Activated CD4-positive, alpha-beta memory T cell treated with anti-CD3 and anti-CD28 coated beads for 36 hours (primary cell): Measurements from ENCODE around the gene EEF1AKMT3. TPM values are rescaled to one million over a fixed set of nuclear protein-coding genes. Genes with fewer than 3 reads are reported as not detected.

Source experiments
- CTCF ChIA-PET: fragments of 350-600 bp; sonication (Branson Sonifier 250); formaldehyde crosslinking; loops from one replicate; lab custom pipeline; 2021; ENCODE audit warnings: antibody characterized with exemption, inconsistent platforms; lab: Charles Lee
- POLR2A ChIA-PET: fragments of 350-600 bp; sonication (Branson Sonifier 250); formaldehyde crosslinking; loops from one replicate; lab custom pipeline; 2021; ENCODE audit warnings: antibody characterized with exemption; lab: Charles Lee
- DNase-seq: peaks from one replicate; pipeline ENCODE4 v3.0.0-alpha.2; 2020
- H3K27ac Mint-ChIP-seq: one replicate; pipeline ENCODE4 v1.8.0; 2021; ENCODE audit warnings: mixed read lengths
- H3K27me3 Mint-ChIP-seq: one replicate; pipeline ENCODE4 v1.8.0; 2021; ENCODE audit warnings: mixed read lengths
- H3K36me3 Mint-ChIP-seq: one replicate; pipeline ENCODE4 v1.8.0; 2021; ENCODE audit warnings: mixed read lengths
- H3K4me1 Mint-ChIP-seq: one replicate; pipeline ENCODE4 v1.8.0; 2021; ENCODE audit warnings: low read depth, mixed read lengths
- H3K4me3 Mint-ChIP-seq: one replicate; pipeline ENCODE4 v1.8.0; 2021; ENCODE audit warnings: mild to moderate bottlenecking, mixed read lengths
- H3K9me3 Mint-ChIP-seq: one replicate; pipeline ENCODE4 v1.8.0; 2021; ENCODE audit warnings: mixed read lengths
- intact Hi-C: fragments of 100-400 bp; cut with micrococcal nuclease; formaldehyde crosslinking; loops from one replicate; pipeline ENCODE4 v1.15.1; 2023
- total RNA-seq, 2 experiments: library from RNA; stranded (reverse); gene quantifications; one replicate each; pipeline ENCODE4 v1.2.3, GENCODE V29; 2021

EEF1AKMT3 gene
- total RNA-seq, 2 experiments from 2014 or later: 3.7 to 3.9 TPM

DNA sequence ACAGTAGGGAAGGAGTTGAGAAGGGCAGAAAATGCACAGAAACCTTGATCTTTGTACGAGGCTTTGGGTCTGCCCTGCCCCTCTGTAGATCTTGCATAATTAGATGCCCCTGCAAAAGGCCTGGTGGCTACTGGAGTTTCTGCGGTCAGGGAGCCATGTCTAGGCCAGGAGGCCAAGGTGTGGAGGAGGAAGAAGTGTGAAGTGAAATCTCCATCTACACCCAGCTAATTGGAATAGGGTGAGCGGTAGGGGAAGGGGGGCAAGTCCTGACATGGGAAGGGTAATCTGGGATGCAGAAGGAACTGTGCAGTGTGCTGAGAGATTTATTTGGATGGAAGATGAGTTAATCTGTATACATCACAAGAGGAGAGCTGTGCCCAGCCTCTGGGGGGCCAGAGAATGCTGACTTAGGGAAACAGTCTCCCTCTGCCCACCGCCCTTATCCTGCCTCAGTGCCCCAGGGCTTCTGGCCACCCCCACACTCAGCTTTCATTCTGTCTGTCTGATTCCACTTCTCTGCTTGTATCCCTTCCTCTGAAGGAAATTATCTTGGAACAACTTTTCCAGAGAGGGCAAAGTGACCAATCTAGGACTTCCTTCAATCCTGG, 10.9 kb upstream of the EEF1AKMT3 start:
- no peak for DNase-seq
- intact Hi-C loops: no loop called here
- ChIA-PET CTCF (interaction anchor here (1.2 to 1.4 kb wide), 3 partner anchors 11 to 144 kb away, joined by 3 read pairs; partner anchors contain the start of gene EEF1AKMT3), POLR2A (no interaction called here)
- H3K4me1 Mint-ChIP-seq: peaks cover 38% of the 10 kb centered on the region
- no peak overlapping the region for H3K4me3 Mint-ChIP-seq
- H3K27me3 Mint-ChIP-seq: peaks cover 2% of the 10 kb centered on the region
- H3K27ac Mint-ChIP-seq: no peak overlapping the region
- no peaks in the 10 kb centered on the region for H3K9me3 Mint-ChIP-seq
- peaks cover 26% of the 10 kb centered on the region for H3K36me3 Mint-ChIP-seq

- POLR2A ChIA-PET: no interaction called here
- H3K36me3 Mint-ChIP-seq: peaks cover 22% of the 10 kb centered on the region
Measured at GRCh38 chr12:57762463-57762862, 10.0 kb upstream of the EEF1AKMT3 start.

GRCh38 chr12:57763881-57764661, 8.3 kb upstream of the EEF1AKMT3 start:
- Mint-ChIP-seq H3K4me1 (peaks cover 35% of the 10 kb centered on the region), H3K27me3 (peaks cover 2% of the 10 kb centered on the region), H3K36me3 (peaks cover 27% of the 10 kb centered on the region), H3K9me3 (no peaks in the 10 kb centered on the region), H3K27ac (no peak overlapping the region), H3K4me3 (peak overlapping the region; percentile 86)
- no peak for DNase-seq
- intact Hi-C loops: loop anchor here (2.0 kb wide), 1 partner anchor 135 kb away; no protein-coding TSS in a partner anchor
- CTCF ChIA-PET: interaction anchor here (0.6 to 5.1 kb wide), 8 partner anchors 7 to 173 kb away, joined by 3 to 52 read pairs (median 4); partner anchors contain the start of genes CDK4, PIP4K2C and TSFM
- POLR2A ChIA-PET: interaction anchor here (0.8 to 1.3 kb wide), 5 partner anchors 7 to 19 kb away, joined by 3 to 5 read pairs (median 4); partner anchors contain the start of genes EEF1AKMT3, MARCHF9, METTL1 and TSPAN31

More at GRCh38 chr12:57762463-57762862, 10.0 kb upstream of the EEF1AKMT3 start:
- H3K4me1 Mint-ChIP-seq: peaks cover 38% of the 10 kb centered on the region
- intact Hi-C loops: no loop called here
- CTCF ChIA-PET: interaction anchor here (0.6 kb wide), 1 partner anchor 84 kb away, joined by 3 read pairs; the partner anchor contains the start of gene CTDSP2
- no peaks in the 10 kb centered on the region for H3K9me3 Mint-ChIP-seq
- no peak for DNase-seq
- no peak overlapping the region for H3K27ac Mint-ChIP-seq
- H3K4me3 Mint-ChIP-seq: no peak overlapping the region
- H3K27me3 Mint-ChIP-seq: peaks cover 2% of the 10 kb centered on the region

DNA sequence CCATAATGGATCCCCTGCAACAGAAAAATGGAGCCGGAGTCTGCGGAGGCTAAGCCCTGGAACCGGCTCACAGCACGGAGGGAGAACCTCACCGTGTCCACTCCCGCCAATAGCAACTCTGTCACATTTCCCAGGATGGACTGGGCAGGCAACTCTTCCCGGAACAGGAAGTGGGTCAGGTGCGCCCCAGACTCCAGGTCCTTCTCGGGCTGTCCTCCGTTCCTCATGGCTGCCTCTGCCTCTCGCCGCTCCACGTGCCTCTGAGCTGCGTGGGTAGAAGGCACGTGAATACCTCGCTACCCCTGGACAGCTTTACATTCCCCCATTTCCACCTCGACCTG, 7.8 kb upstream of the EEF1AKMT3 start:
- Mint-ChIP-seq H3K4me3 (peak overlapping the region; percentile 86), H3K27ac (peak overlapping the region; percentile 77), H3K36me3 (peaks cover 24% of the 10 kb centered on the region), H3K27me3 (peaks cover 2% of the 10 kb centered on the region), H3K9me3 (no peaks in the 10 kb centered on the region), H3K4me1 (peaks cover 31% of the 10 kb centered on the region)
- DNase-seq: peak; percentile 51
- ChIA-PET CTCF (interaction anchor here (0.6 to 5.1 kb wide), 8 partner anchors 8 to 173 kb away, joined by 3 to 52 read pairs (median 4); partner anchors contain the start of genes CDK4, PIP4K2C and TSFM), POLR2A (interaction anchor here (0.8 to 1.3 kb wide), 4 partner anchors 8 to 20 kb away, joined by 3 to 5 read pairs (median 4); partner anchors contain the start of genes MARCHF9 and TSPAN31)
- intact Hi-C loops: loop anchor here (1.0 to 2.0 kb wide), 2 partner anchors 8 to 134 kb away; no protein-coding TSS in a partner anchor

DNA sequence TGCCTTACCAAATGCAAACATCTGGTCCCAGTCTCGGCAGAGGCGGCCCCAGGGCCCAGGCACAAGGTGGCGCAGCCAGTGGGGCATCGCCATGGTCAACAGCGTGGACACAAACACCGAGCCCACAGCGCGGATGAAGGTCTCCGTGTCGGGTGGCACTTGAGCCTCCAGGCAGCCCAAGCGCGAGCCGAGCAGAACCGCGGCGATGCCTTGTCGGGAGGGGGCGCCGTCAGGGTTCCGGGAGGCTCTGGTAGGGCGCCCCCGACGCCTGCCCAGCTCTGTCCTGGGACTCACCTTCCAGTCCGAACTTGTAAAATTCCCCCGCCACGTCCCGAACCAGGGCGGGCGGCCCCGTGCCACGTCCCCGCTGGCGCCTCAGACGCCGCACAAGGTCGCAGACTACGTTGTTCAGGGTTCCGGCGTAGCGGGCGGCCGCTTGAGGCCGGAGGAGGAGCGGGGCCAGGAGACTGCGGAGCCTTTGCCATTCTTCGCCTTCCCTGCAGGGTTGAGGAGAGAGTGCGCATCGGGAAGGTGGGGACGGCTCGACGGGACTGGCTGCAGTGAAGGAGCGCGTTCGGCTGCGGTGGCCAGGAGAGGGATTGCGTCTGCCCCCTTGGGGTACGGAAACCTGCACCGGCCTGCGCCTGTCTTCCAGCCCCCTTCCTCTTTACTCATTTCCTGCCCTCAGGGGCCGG, 7.3 kb upstream of the EEF1AKMT3 start:
- intact Hi-C loops: loop anchor here (1.0 to 2.0 kb wide), 2 partner anchors 9 to 134 kb away; no protein-coding TSS in a partner anchor
- Mint-ChIP-seq H3K27ac (peak overlapping the region; percentile 77), H3K9me3 (no peaks in the 10 kb centered on the region), H3K4me3 (peak overlapping the region; percentile 86), H3K4me1 (peaks cover 28% of the 10 kb centered on the region), H3K36me3 (peaks cover 26% of the 10 kb centered on the region), H3K27me3 (peaks cover 2% of the 10 kb centered on the region)
- DNase-seq: peak; percentile 79
- POLR2A ChIA-PET: interaction anchor here (0.8 to 1.3 kb wide), 5 partner anchors 9 to 20 kb away, joined by 3 to 5 read pairs (median 3); partner anchors contain the start of genes MARCHF9 and TSPAN31
- CTCF ChIA-PET: interaction anchor here (0.6 to 5.1 kb wide), 8 partner anchors 8 to 174 kb away, joined by 3 to 52 read pairs (median 4); partner anchors contain the start of genes CDK4, PIP4K2C and TSFM

DNA sequence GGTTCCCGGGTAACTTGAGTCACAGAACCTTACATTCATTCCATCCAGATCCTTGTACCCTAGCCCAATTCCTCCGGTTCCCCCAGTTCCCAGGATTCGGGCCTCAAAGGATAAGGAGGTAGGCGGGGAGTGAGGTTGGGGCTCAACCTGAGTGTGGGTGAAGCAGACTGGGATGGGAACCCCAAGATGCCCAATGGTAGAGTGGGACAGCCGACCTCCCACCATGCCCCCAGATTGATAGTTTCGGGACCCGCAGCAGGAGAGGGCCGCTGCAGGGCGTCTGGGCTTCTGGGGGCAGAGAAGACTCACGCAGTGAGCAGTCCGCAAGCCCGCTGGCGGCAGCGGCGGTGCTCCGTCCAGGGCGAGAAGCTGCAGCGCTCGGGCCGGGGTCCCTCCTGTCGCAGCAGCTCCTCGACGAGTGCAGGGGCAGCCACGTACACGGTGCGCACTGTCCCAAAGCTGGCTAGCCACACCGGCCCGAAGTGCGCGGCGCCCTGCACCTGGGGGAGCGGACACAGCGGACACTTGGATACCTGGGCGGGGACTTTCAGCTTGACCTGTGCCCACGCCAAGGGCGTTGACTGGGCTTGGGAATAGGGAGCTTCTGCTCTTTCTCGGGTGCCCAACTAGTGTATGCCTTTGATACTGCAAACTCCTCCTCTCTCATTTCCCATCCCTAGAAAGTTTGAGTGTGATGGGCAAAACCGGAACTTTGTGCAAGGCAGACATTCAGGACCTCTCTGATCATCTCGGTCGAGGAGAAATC, 6.5 kb upstream of the EEF1AKMT3 start:
- no peak for DNase-seq
- Mint-ChIP-seq H3K27me3 (peaks cover 2% of the 10 kb centered on the region), H3K4me1 (peaks cover 34% of the 10 kb centered on the region), H3K27ac (peak overlapping the region; percentile 77), H3K36me3 (peaks cover 26% of the 10 kb centered on the region), H3K4me3 (peak overlapping the region; percentile 86), H3K9me3 (no peaks in the 10 kb centered on the region)
- intact Hi-C loops: loop anchor here (1.0 to 2.0 kb wide), 2 partner anchors 10 to 133 kb away; no protein-coding TSS in a partner anchor
- ChIA-PET CTCF (interaction anchor here (1.0 to 5.1 kb wide), 6 partner anchors 9 to 130 kb away, joined by 3 to 52 read pairs (median 8); partner anchors contain the start of genes CDK4 and TSFM), POLR2A (interaction anchor here (0.7 to 1.3 kb wide), 6 partner anchors 9 to 70 kb away, joined by 3 to 5 read pairs (median 4); partner anchors contain the start of gene MARCHF9)

DNA sequence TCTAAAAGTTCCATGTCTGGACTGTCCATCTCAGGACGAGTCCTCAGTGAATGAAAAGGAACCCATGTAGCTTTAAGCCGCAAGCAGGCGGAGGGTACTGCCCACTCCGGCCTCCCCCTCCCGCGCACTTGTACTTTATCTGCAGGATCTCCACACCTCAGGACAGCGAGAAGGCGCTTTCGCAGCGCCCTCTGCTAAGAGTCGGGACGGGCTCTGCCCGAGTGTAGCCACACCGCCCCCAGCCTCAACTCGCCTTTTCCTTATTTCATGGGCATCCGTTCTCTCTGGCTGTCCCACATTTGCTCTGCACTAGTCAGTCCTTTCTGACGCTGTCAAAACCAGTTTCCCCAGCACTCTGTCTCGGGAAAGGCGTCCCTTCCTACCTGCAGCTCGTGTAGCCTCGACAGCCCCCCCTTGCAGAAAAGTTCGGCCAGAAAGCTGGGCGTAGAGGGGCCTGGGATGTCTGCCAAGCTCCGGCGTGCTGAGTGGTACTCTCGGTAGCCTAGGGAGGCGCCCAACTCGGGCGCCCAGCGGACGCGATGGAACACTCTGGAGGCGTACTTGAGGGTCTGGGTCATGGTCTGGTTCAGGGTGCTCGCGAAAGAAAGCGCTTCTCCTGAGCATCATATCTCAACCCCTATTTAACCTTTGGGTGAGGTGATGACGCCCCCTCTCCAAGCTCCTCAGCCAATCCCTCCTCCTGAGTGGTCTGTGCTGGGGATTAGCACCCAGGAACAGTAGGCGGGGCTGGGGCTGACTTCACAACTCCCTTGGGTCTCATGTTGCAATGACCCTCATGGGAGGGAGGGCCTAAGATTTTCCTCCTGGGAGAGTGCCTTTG, 5.7 kb upstream of the EEF1AKMT3 start, which contains the start of gene CYP27B1:
TSS of gene CYP27B1 (minus strand) at position 615 of the 841 bp plus-strand sequence. CDS start at position 578, 37 bp downstream.
- Mint-ChIP-seq H3K4me1 (peaks cover 41% of the 10 kb centered on the region), H3K36me3 (peaks cover 29% of the 10 kb centered on the region), H3K9me3 (no peaks in the 10 kb centered on the region), H3K4me3 (peak within 1 kb of the TSS; percentile 86), H3K27me3 (peaks cover 2% of the 10 kb centered on the region), H3K27ac (peak within 1 kb of the TSS; percentile 13)
- POLR2A ChIA-PET: interaction anchor here (0.7 to 1.0 kb wide), 4 partner anchors 10 to 69 kb away, joined by 3 to 4 read pairs (median 4); no protein-coding TSS in a partner anchor
- CTCF ChIA-PET: interaction anchor here (1.0 to 5.1 kb wide), 4 partner anchors 8 to 17 kb away, joined by 3 to 52 read pairs (median 9); partner anchors contain the start of gene TSFM
- DNase-seq: no peak
- intact Hi-C loops: no loop called here

GRCh38 chr12:57767305-57767698, 5.1 kb upstream of the EEF1AKMT3 start:
- no peak overlapping the region for H3K27ac Mint-ChIP-seq
- peaks cover 2% of the 10 kb centered on the region for H3K27me3 Mint-ChIP-seq
- peaks cover 43% of the 10 kb centered on the region for H3K4me1 Mint-ChIP-seq
- intact Hi-C loops: no loop called here
- POLR2A ChIA-PET: no interaction called here
- no peak for DNase-seq
- H3K36me3 Mint-ChIP-seq: peaks cover 29% of the 10 kb centered on the region
- H3K9me3 Mint-ChIP-seq: no peaks in the 10 kb centered on the region
- CTCF ChIA-PET: interaction anchor here (1.2 to 5.1 kb wide), 3 partner anchors 8 to 16 kb away, joined by 9 to 52 read pairs (median 9); partner anchors contain the start of gene TSFM
- H3K4me3 Mint-ChIP-seq: no peak overlapping the region

DNA sequence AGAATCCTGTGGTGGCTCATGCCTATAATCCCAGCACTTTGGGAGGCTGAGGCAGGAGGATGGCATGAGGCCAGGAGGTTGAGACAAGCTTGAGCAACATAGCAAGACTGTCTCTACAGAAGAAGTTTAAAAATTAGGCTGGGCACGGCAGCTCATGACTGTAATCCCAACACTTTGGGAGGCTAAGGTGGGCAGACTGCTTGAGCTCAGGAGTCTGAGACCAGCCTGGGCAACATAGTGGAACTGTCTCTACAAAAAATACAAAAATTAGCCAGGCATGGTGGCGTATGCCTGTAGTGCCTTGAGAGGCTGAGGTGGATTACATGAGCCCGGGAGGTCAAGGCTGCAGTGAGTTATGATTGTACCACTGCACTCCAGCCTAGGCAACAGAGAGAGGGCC, 4.5 kb upstream of the EEF1AKMT3 start:
- Mint-ChIP-seq H3K4me3 (no peak overlapping the region), H3K27ac (no peak overlapping the region), H3K4me1 (peaks cover 44% of the 10 kb centered on the region), H3K36me3 (peaks cover 28% of the 10 kb centered on the region), H3K9me3 (no peaks in the 10 kb centered on the region), H3K27me3 (peaks cover 2% of the 10 kb centered on the region)
- DNase-seq: no peak
- intact Hi-C loops: no loop called here
- POLR2A ChIA-PET: no interaction called here
- CTCF ChIA-PET: interaction anchor here (1.2 to 5.1 kb wide), 3 partner anchors 9 to 15 kb away, joined by 9 to 52 read pairs (median 9); partner anchors contain the start of gene TSFM
